Measurements from ENCODE around the gene COMMD3. TPM values are rescaled to one million over a fixed set of nuclear protein-coding genes. Genes with fewer than 3 reads are reported as not detected.
"Not testable (repeated sequence)": the region's sequence is repeated elsewhere in the genome, so short reads cannot be mapped to it uniquely, and the experiment has no call there.

The COMMD3 gene
- total RNA-seq, 2 experiments from 2014 or later, result 70.6 to 103 TPM

GRCh38 chr10:22310012-22310411 is 6.2 kb upstream of the COMMD3 start:
- H3K27me3 Mint-ChIP-seq; H3K27ac Mint-ChIP-seq; CTCF ChIA-PET; H3K36me3 Mint-ChIP-seq; DNase-seq; H3K9me3 Mint-ChIP-seq (ENCODE audit: low read depth); H3K4me3 Mint-ChIP-seq; ATAC-seq: not testable (repeated sequence)
- H3K4me1 Mint-ChIP-seq, result peaks cover 17% of the 10 kb centered on the region

- Mint-ChIP-seq H3K27me3 (peaks cover 2% of the 10 kb centered on the region), H3K4me3 (no peak overlapping the region), H3K27ac (no peak overlapping the region), H3K36me3 (peaks cover 5% of the 10 kb centered on the region), H3K9me3 (ENCODE audit: low read depth) (no peaks in the 10 kb centered on the region), H3K4me1 (peaks cover 25% of the 10 kb centered on the region)
- ATAC-seq (no peak), DNase-seq (no peak)
- CTCF ChIA-PET, result interaction anchor here (0.7 kb wide), 1 partner anchor 12 kb away, joined by 3 read pairs; no protein-coding TSS in a partner anchor
Observed at GRCh38 chr10:22310928-22311327, 5.3 kb upstream of the COMMD3 start.

GRCh38 chr10:22314852-22315251 is 1.3 kb upstream of the COMMD3 start:
- H3K36me3 Mint-ChIP-seq, result peaks cover 9% of the 10 kb centered on the region
- ATAC-seq (no peak), DNase-seq (no peak)
- no peaks in the 10 kb centered on the region for H3K9me3 Mint-ChIP-seq (ENCODE audit: low read depth)
- peak overlapping the region; percentile 93 for H3K4me3 Mint-ChIP-seq
- CTCF ChIA-PET, result interaction anchor here (0.6 to 4.0 kb wide), 7 partner anchors 23 to 122 kb away, joined by 3 to 12 read pairs (median 6); no protein-coding TSS in a partner anchor
- H3K27me3 Mint-ChIP-seq, result peaks cover 4% of the 10 kb centered on the region
- H3K27ac Mint-ChIP-seq, result peak overlapping the region; percentile 95
- H3K4me1 Mint-ChIP-seq, result peaks cover 40% of the 10 kb centered on the region

GRCh38 chr10:22315455-22316285 is 518 bp upstream of the COMMD3 start:
- peak; percentile 34 for ATAC-seq
- Mint-ChIP-seq H3K9me3 (ENCODE audit: low read depth) (no peaks in the 10 kb centered on the region), H3K27ac (peak overlapping the region; percentile 95), H3K4me3 (peak overlapping the region; percentile 93), H3K27me3 (peaks cover 8% of the 10 kb centered on the region), H3K36me3 (peaks cover 13% of the 10 kb centered on the region), H3K4me1 (peaks cover 44% of the 10 kb centered on the region)
- DNase-seq, result no peak
- CTCF ChIA-PET, result interaction anchor here (0.6 to 4.0 kb wide), 13 partner anchors 11 to 674 kb away, joined by 3 to 12 read pairs (median 5); partner anchors contain the start of gene SPAG6

GRCh38 chr10:22317076-22317370 is 835 bp downstream of the COMMD3 start:
- peak overlapping the region; percentile 93 for H3K4me3 Mint-ChIP-seq
- H3K27me3 Mint-ChIP-seq, result peaks cover 8% of the 10 kb centered on the region
- CTCF ChIA-PET, result interaction anchor here (1.1 to 2.4 kb wide), 6 partner anchors 9 to 821 kb away, joined by 3 to 8 read pairs (median 4); partner anchors contain the start of gene SPAG6
- ATAC-seq, result no peak
- peaks cover 41% of the 10 kb centered on the region for H3K4me1 Mint-ChIP-seq
- DNase-seq, result no peak
- peaks cover 15% of the 10 kb centered on the region for H3K36me3 Mint-ChIP-seq
- H3K27ac Mint-ChIP-seq, result peak overlapping the region; percentile 91
- no peaks in the 10 kb centered on the region for H3K9me3 Mint-ChIP-seq (ENCODE audit: low read depth)

GRCh38 chr10:22317771-22318565 is 1.8 kb downstream of the COMMD3 start:
- peaks cover 20% of the 10 kb centered on the region for H3K36me3 Mint-ChIP-seq
- H3K27me3 Mint-ChIP-seq, result peaks cover 18% of the 10 kb centered on the region
- CTCF ChIA-PET, result interaction anchor here (0.7 to 3.4 kb wide), 2 partner anchors 21 to 52 kb away, joined by 3 to 13 read pairs; no protein-coding TSS in a partner anchor
- H3K4me3 Mint-ChIP-seq, result peak overlapping the region; percentile 93
- no peak for DNase-seq
- H3K27ac Mint-ChIP-seq, result peak overlapping the region; percentile 28
- H3K9me3 Mint-ChIP-seq (ENCODE audit: low read depth), result no peaks in the 10 kb centered on the region
- no peak for ATAC-seq
- peaks cover 48% of the 10 kb centered on the region for H3K4me1 Mint-ChIP-seq

GRCh38 chr10:22318772-22319171 is 2.6 kb downstream of the COMMD3 start:
- Mint-ChIP-seq H3K4me3 (no peak overlapping the region), H3K27ac (no peak overlapping the region), H3K36me3 (peaks cover 25% of the 10 kb centered on the region), H3K27me3 (peaks cover 26% of the 10 kb centered on the region), H3K9me3 (ENCODE audit: low read depth) (no peaks in the 10 kb centered on the region), H3K4me1 (peaks cover 56% of the 10 kb centered on the region)
- DNase-seq, result no peak
- CTCF ChIA-PET, result interaction anchor here (3.4 kb wide), 1 partner anchor 21 kb away, joined by 13 read pairs; no protein-coding TSS in a partner anchor
- ATAC-seq, result no peak

GRCh38 chr10:22319547-22319979 is 3.4 kb downstream of the COMMD3 start:
- Mint-ChIP-seq H3K27me3 (peaks cover 34% of the 10 kb centered on the region), H3K9me3 (ENCODE audit: low read depth) (no peaks in the 10 kb centered on the region), H3K4me1 (peaks cover 62% of the 10 kb centered on the region), H3K36me3 (peaks cover 27% of the 10 kb centered on the region), H3K27ac (no peak overlapping the region), H3K4me3 (peak overlapping the region; percentile 89)
- ATAC-seq, result no peak
- DNase-seq, result no peak
- CTCF ChIA-PET, result interaction anchor here (3.4 kb wide), 1 partner anchor 20 kb away, joined by 13 read pairs; no protein-coding TSS in a partner anchor

GRCh38 chr10:22319980-22320558 is 3.9 kb downstream of the COMMD3 start:
- Mint-ChIP-seq H3K4me3 (peak overlapping the region; percentile 89), H3K36me3 (peaks cover 27% of the 10 kb centered on the region), H3K27me3 (peaks cover 39% of the 10 kb centered on the region), H3K4me1 (peaks cover 63% of the 10 kb centered on the region), H3K9me3 (ENCODE audit: low read depth) (no peaks in the 10 kb centered on the region), H3K27ac (peak overlapping the region; percentile 94)
- CTCF ChIA-PET, result interaction anchor here (3.4 kb wide), 1 partner anchor 19 kb away, joined by 13 read pairs; no protein-coding TSS in a partner anchor
- no peak for DNase-seq
- no peak for ATAC-seq

GRCh38 chr10:22320591-22321155 is 4.5 kb downstream of the COMMD3 start, which contains the start of gene BMI1:
Gene BMI1, plus strand, starts transcription at chr10:22321099. Its CDS starts 5,351 bp downstream, at chr10:22326450.
- peaks cover 26% of the 10 kb centered on the region for H3K36me3 Mint-ChIP-seq
- H3K27ac Mint-ChIP-seq, result peak within 1 kb of the TSS; percentile 94
- no peaks in the 10 kb centered on the region for H3K9me3 Mint-ChIP-seq (ENCODE audit: low read depth)
- peaks cover 58% of the 10 kb centered on the region for H3K4me1 Mint-ChIP-seq
- peak within 1 kb of the TSS; percentile 89 for H3K4me3 Mint-ChIP-seq
- CTCF ChIA-PET, result interaction anchor here (2.5 to 3.4 kb wide), 2 partner anchors 19 to 20 kb away, joined by 7 to 13 read pairs; no protein-coding TSS in a partner anchor
- DNase-seq (peak; percentile 44), ATAC-seq (peak; percentile 32)
- peaks cover 40% of the 10 kb centered on the region for H3K27me3 Mint-ChIP-seq

- Mint-ChIP-seq H3K27ac (peak overlapping the region; percentile 80), H3K4me1 (peaks cover 62% of the 10 kb centered on the region), H3K4me3 (peak overlapping the region; percentile 76), H3K27me3 (peaks cover 40% of the 10 kb centered on the region), H3K9me3 (ENCODE audit: low read depth) (no peaks in the 10 kb centered on the region), H3K36me3 (peaks cover 27% of the 10 kb centered on the region)
- DNase-seq (peak; percentile 72), ATAC-seq (peak; percentile 34)
- CTCF ChIA-PET, result interaction anchor here (2.5 kb wide), 1 partner anchor 19 kb away, joined by 7 read pairs; no protein-coding TSS in a partner anchor
Observed at GRCh38 chr10:22321156-22321923, 5.2 kb downstream of the COMMD3 start.

Measured in activated CD8-positive, alpha-beta memory T cell treated with anti-CD3 and anti-CD28 coated beads, Interleukin-2, amount 10 ng/mL, durations not matched to agents 7 days and 5 days (primary cell).